RCC 7860 (cell line): ENCODE results near the gene MAPK12.

Experiments used
- DNase-seq: peaks from one replicate; pipeline ENCODE4 v3.0.0-alpha.2; 2015; ENCODE audit warnings: low spot score
- FAIRE-seq: peaks from 2 replicates; lab custom pipeline; 2012; peaks lifted over from hg19 to GRCh38; lab: Jason Lieb, UNC

The MAPK12 gene

DNA sequence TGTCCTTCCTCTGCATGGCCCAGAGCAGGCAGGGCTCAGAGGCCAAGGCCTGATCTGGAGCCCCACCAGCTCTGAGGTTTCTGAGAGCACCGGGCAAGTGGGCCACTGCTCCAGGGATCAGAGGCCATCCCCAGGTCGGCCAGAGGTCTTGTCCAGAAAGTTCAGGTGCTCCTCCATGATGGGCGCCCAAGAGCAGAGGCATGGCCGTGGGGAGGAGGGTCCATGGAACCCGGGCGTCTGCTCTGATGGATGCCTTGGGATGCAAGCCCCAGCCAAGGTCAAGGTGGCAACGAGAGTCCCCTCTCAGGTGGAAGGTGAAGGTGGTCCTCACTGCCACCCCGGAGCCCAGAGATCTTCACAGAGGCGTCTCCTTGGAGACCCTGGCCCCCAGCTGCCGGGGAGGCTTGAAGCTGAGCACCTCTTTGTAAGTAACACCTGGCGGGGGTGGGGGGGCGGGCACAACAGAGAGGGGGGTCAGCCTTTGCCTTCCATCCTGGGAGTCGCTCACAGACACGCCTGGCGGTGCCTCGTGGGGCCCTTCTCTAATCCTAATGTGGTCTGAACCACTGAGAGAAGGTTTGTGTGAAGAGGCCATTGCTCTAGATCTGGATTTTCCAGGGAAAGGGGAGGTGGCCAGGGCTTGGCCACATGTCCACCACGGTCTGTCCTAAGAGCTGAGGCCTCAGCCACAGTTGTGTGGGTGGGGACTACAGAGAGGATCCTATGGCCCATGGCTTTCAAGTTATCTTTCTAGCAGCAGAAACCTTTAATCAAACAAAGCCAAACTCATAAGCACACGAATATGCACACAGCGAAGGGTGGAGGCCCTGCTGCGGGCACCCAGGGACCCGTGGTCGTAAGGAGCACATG, 8.2 kb downstream of the MAPK12 start:
- FAIRE-seq (no peak), DNase-seq (no peak)

DNA sequence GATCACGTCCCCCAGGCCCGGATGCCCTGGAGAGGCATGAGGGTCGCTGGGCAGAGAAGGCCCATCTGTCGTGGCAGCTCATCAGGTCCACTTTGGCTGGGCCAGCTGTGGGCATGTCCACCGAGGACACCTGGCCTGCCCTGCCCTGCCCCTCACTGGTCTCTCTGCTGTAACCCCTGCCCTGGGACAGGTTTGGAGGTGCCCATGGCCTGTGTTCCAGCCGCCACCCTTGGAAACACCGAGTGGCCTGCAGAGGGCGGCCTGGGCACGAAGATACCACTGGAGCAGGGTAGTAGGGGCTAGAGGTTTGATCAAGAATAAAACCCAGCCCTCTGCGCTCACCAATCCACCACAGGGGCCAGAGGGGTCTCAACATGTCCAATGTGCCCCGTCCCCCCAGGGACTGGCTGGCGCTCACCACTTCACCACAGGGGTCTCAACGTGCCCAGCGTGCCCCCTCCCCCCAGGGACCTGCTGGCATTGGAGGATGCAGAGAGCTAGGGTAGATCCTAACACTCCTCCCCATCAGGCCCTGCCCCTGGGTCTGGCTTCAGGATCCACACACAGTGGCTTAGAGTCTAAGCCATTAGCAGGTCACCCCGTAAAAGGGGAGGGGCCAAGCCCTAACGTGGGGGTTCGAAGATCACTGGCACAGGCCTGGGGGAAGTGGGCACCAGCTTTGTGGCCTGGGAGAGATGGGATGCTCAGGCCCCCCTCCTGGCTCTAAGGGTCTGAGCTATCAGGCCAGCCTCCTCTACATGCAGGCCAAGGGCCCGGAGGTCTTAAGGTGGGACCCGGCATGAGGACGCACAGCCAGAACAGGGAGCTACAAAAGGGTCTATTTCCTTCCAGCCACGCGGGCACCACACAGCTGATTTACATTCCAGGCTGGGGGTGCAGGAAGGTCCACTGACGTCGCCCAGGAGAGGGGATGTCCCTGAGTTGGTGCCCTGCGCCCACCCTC, 9.1 kb downstream of the MAPK12 start:
- DNase-seq (peak; percentile 37), FAIRE-seq (no peak)

DNA sequence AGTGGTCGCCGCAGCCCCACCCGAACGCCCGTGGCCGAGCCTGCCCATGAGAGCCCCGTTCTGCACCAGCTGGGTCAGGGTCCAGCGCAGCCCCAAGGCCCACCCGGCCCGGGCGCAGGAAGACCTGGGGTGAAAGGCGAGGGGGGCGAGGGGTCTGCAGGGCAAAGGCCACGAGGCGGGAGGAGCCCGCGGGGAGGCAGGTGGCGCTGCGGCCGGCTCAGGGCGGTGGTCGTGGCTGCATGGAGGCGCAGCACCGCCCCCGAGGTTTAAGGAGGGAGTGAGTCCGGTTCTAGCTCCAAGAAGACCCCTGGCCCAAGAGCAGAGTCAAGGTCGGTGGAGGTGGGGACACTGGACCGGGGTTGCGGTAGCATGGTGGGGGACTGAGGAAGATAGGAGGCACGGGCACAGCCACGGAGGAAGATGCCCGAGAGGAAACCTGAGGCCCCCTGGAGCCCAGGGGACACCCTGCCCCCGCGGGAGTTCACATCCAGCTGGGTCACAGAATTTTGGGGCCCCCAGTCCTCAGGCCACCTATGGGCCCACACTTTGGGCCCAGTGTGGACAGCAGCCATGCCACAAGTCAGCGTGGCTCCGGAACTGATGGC, 9.9 kb downstream of the MAPK12 start:
- DNase-seq (no peak), FAIRE-seq (no peak)

DNA sequence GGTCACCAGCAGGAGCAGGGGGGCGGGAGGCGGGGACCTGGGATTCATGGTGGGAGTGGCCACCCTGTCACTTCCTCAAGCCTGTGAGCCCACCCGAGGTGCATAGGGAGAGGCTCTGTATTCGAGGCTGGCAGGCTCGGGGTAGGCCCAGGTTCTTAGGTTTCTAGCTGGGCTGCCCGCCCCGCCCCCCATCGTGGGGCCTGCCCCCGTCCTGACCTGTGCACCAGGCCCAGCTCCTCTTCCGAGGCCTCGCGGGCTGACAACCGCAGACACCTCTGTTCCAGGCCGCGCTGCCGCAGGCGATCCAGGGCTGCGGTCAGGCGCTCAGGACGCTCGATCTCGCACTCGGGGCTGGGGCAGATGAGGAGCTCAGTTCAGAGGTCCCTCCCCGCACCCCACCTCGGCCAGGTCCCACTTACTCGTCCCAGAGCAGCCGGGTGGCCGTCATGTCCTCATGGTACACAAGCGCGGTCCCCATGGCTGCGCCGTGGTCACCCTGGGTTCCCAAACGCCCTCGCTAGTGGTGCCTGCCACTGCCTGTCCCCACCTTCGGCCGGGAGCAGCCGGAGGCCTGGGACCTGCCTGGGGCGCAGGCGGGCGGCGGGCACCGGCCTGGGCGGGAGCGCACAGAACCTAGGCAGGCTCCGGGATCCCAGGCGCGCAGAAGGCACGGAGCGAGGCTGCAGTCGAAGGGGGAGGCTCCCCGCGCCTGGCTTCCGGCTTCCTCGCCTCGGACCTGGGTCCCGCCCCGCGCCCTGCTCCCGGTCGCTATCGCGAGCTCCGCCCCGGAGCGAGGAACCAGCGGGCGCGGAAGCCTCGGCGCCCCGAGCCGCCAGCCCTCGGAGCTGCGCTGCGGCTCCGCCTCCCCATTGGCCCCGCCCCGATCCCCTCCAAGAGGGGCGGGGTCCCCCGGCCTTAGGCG, 10.7 kb downstream of the MAPK12 start, which contains the start of gene HDAC10:
TSS of gene HDAC10 (minus strand) at position 711 of the 922 bp plus-strand sequence. CDS start at position 478, 233 bp downstream.
- DNase-seq: peak; percentile 56
- no peak for FAIRE-seq

DNA sequence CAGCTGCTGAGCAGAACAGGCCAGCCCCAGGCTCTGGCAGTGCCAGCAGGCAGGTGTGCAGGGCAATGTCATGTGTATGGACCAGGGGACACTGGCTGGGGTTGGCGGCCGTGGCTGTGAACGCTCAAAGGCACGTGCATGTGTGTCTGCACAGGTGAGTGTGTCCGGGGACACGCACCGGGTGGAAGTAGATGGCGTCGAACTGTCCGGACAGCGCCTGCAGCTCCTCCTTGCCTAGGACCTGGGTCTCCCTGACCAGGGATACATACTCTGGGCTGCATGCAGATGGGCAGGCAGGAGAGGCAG, 11.3 kb downstream of the MAPK12 start:
- no peak for DNase-seq
- no peak for FAIRE-seq

DNA sequence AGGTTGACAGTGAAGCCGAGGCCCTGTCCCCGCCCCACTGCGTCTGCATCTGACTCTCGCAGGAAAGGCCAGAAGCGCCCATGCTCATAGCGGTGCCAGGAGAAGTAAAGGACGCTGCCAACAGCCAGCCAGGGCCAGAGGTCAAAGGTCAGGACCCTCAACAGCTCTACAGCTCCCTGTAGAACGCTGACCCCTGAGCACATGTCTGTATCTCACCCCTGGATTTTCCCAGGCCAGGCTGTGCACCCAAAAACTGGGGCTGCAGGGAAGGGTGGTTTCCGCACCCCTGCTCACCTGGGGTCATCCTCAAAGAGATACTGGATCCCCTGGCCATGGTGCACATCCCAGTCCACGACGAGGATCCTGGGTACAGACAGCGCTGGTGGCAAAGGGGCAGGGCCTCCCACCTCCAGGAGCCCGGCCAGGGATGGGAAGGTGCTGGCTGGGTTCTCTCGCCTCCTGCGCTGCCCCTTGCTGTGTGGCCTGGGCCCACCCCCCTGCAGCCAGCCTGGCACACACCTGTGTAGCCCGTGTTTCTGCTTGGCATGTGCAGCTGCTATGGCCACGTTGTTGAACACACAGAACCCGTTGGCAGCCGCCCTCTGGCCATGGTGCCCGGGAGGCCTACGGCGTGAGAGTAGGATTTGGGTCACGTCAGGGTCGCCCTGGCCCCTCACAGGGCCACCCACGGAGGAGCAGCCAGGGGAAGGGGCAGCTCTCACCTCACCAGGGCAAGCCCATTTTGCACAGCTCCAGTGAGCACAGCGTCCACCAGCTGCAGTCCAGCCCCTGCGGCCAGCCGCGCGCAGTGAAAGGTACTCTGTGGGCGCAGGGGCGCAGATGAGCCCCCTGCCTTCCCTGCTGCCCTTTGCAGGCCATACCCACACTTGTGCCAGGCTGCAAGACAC, 11.9 kb downstream of the MAPK12 start:
- no peak for FAIRE-seq
- DNase-seq: no peak

DNA sequence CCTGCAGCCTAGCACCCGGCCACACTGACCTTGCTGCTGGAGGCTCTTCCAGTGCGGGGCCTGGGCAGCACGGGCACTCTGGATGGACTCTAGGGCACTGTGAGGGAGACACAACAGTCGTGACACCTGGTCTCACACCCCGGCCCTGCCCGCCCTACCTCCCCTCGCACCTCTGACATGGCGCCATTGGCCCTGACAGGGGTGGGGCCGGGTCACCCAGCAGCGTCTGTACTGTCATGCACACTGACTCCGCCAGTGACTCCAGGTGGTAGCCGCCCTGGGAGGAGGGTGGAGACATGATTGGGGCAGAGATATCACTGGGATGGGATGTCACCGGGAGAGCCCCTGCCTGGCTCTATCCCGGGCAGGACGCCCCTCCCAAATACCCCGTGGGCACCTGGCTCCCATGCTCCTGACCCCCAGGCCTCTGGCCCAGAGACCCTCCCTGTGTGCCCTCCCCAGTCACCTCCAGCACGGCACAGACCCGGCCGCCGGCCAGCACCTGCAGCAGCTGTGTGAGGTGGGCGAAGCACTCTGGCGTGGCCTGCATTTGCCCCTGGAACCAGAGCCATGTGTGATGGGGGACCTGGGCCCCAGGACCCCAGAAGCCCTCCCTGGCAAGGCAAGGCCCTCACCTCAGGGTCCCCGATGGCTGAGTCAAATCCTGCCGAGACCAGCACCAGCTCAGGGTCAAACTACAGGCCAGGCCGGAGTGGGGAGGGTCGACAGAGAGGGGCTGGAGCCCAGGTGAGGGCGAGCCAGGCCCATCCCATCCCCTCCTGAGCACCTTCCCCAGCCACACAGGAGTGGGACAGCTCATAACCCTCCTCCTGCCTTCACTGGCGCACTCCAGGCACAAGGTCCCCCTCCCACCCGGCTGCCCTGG, 13.0 kb downstream of the MAPK12 start:
- no peak for DNase-seq
- FAIRE-seq: no peak

DNA sequence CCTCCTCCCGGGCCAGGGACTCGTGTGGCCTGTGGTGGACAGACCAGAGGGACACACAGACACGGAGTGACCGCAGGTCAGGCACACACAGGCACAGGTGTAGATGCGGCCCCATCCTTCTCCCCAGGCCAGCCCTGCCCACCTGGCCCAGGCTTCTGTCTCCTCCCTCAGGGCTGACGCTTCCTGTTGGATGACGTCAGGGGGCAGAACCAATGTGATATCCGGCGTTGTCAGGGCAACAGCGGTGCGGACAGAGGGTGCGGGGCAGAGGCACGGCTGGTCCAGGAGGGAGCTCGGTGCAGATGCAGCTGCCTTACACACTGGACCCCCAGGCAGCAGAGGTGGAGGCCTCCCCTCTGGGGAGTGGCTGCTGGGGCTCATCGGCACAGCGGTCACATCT, 13.7 kb downstream of the MAPK12 start:
- FAIRE-seq (no peak), DNase-seq (no peak)

DNA sequence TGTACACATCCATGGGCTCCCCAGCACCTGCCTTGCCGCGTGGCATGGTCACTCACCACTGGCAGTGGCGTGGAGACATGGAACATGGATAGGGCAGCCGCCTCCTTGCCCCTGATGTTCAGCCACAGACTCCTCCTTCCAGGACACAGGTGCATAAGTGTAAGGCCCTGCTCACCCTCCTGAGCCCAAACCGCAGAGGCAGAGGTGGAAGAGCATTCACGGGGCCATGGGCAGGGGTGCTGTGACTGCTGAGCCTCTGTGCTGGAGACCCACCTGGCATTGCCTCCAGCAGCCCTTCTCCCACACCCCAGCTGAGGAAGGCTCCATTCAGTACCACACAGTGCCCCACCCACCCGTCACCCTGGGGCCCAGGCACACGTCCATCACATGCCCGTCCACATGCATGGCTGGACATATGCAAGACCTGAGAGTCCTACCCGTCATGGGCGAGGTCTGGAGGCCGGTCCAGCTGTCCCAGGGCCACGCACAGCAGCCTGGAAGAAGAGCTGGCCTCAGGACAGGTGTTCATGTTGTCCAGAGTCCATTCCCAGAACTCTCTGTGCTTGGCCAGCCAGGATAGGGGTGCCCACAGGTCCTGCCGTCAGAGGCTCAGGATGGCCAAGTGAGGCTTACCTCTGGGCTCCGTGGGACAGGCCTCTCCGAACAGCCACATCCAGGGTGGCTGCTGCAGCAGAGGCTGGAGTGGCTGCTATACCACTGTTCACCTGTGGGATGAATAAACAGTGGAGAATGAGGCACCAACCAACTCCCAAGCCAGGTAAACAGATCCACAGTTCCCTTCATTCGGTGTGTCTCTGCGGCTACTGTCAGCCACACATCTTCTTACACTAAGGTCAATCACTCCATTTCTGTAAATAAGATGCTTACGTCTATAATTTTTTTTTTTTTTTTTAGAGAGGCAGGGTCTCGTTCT, 15.0 kb downstream of the MAPK12 start:
- no peak for DNase-seq
- no peak for FAIRE-seq

DNA sequence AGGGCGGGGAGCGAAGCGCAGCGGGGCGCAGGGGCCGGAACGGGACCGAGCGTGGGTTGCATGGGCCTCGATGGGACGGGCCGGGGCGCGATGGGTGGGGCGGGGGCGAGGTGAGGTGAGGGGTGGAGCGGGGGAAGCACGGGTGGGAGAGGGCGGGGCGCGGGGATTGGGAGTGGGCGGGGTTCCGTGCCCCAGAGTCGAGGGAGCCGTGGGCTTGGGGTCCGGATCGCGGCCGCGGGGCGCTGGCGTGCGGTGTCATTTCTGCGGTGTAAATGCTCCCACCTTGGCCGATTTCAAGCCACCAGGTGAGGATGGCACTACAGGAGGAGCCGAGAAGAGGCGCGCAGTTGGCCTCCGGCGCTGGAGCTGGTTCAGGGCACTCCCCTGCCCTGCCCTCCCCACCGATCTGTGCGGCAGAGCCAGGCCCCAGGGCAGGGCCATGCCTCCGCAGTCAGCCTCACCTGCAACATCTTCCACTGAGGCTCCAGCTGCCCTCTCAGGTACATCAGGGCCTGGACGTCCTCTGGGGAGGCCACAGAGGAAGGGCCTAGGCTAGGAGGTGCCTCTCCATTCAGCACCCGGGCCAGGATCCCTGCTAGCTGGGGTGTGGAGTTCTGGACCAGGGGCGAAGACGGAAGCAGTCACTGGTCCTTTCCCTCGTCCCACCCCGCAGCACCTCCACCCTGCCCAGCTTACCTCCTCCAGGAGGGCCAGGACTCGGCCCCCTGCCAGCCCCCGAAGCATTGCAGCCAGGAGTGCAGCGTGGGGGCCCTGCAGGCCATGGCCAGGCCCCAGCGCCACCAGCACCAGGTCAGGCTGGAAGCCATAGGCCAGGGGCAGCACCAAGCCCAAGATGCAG, 16.0 kb downstream of the MAPK12 start:
- FAIRE-seq (no peak), DNase-seq (no peak)

DNA sequence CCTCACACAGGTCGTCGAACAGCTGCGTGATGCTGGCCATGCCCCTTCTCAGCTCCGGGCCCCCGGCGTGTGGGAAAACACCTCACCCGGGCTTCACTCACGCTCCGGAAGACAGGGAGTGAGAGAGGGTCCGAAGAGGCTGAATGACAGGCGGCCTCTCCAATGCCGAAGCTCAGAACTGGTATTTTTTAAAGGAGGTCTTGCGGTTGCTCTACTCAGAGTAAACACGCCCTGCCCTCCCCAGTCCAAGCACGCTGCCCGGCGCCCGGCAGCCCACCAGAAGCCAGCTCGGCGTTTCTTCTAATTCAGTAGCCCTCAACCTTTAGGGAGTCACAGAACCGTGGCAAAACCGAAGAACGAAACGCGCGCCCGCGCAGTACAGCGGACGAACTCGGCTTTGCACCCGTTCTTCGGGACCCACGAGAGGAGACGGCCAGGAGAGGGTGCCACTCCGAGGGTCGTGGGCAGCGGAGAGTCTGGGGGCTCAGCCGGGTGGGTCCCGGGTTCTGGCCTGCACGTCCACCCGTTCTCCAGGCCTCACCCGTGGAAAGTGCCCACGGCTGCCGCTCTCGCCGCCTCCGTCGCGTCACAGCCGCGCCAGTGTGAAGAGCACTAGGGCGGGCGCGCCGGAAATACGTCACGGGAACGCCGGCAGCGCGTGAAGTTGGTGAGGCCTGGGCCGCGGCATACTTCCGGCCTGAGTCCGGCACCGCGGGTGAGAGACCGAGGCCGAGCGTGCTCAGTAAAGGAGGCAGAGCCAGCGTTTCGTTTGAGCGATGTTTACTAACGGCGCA, 16.9 kb downstream of the MAPK12 start, which contains the start of gene TUBGCP6:
TSS of gene TUBGCP6 (minus strand) at position 604 of the 794 bp plus-strand sequence. CDS start at position 40, 564 bp downstream.
- no peak for FAIRE-seq
- DNase-seq: peak; percentile 74

DNA sequence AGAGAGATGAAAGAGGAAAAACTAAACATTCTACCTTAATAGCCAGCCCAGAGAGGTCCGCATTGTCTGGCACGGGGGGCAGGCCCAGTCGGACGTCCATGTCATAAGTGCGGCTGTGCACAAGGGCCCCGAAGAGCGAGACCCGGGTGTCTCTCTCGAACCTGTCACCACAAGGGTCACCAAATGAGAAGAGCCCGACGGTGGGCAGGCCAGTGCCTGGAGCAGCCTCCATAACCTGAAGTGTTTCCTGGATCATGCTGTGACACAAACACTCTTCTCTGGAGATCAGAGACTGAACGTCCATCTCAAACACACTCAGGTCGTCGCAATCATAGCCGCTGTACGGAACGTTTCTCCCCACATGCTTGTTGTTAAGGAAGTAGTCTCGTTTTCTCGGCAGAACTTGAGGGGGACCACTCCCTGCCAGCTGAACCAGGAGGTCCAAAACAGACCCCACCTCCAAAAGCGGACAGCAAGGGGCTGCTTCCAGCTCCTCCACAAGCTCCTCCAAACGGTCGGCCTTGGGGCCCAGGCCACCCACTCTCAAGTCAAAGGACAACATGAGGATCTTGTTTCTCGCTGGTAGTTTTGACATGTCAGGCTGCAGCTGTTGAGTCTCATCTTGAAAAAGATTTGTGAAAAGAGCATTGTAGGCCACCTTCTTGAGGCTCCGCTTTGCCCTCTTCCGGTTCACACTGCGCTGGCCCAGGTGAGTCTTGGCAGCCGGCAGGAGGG, 17.6 kb downstream of the MAPK12 start:
- DNase-seq (no peak), FAIRE-seq (no peak)

DNA sequence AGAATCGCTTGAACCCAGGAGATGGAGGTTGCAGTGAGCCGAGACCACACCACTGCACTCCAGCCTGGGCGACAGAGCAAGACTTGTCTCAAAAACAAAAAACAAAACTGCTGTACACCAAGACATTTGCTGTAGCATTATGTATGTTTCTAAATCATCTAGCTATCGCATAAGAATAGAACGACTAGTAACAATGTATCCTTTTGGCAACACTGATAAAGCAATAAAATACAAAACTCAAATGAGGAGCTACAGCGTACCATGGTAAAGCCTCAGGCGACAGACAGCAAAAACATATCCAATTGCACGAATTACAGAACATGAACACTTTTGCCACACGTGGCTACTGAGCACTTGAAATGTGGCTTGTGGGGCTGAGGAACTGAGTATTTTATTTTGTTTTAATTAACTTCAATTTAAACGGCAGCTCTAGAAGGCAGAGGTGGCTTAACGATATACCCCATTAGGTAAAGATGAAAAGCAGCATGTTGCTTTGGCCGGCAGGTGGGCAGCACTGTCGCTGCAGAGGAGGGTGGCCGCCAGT, 19.0 kb downstream of the MAPK12 start:
- no peak for FAIRE-seq
- DNase-seq: no peak

DNA sequence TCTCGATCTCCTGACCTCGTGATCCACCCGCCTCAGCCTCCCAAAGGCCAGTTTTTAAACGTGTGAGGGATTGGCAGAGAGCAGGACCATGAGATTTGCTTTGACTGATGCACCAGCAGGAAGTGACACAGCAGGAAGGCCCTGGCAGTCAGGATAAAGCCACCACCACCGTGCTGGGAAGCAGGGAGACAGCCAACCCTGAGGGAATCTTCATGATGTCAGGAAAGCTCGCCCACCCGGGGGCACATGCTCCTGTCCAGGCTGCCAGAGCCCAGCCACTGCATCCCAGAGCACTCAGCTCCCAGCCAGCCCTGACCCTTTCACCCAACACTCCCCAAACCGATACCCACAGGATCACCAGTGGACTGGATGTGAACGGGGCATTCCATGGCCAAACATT, 22.7 kb downstream of the MAPK12 start:
- DNase-seq (no peak), FAIRE-seq (no peak)
